C4-2B (cell line): Measurements from ENCODE around the gene KAZN.

ENCODE experiments used
- ZFX ChIP-seq: fragments of 450-650 bp; IDR thresholded peaks from 2 replicates; pipeline ENCODE4 v1.6.1; 2017
- TF ChIP-seq, protein P1 (sequence below): fragments of 450-650 bp; conservative IDR thresholded peaks from 2 replicates; pipeline ENCODE4 v1.5.1; 2017; ENCODE audit warnings: mild to moderate bottlenecking

DNA sequence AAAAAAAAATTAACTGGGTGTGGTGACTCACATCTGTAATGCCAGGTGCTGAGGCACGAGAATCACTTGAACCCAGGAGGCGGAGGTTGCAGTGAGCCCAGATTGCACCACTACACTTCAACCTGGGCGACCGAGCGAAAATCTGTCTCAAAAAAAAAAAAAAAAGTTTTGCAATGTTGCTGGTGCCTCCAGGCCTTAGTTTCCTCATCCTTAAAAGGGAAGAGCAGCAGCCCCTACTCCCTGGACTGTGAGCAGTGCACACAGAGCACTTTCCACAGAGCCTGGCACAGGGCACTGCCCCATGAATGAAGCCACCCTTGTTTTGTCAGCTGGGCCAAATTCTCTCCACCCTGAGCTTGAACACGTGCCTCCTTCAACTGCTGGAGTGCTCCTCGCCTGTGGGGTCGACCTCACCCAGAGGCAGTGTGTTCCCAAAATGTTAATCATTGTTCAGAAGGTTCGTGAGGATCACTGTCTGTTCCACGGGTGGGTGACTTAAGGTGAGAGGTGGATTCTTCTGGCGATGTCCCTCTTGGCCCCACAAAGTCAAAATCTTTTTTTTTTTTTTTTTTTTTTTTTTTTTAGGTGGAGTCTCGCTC is 402.9 kb downstream of the KAZN start:
- TF ChIP-seq, protein P1, sequence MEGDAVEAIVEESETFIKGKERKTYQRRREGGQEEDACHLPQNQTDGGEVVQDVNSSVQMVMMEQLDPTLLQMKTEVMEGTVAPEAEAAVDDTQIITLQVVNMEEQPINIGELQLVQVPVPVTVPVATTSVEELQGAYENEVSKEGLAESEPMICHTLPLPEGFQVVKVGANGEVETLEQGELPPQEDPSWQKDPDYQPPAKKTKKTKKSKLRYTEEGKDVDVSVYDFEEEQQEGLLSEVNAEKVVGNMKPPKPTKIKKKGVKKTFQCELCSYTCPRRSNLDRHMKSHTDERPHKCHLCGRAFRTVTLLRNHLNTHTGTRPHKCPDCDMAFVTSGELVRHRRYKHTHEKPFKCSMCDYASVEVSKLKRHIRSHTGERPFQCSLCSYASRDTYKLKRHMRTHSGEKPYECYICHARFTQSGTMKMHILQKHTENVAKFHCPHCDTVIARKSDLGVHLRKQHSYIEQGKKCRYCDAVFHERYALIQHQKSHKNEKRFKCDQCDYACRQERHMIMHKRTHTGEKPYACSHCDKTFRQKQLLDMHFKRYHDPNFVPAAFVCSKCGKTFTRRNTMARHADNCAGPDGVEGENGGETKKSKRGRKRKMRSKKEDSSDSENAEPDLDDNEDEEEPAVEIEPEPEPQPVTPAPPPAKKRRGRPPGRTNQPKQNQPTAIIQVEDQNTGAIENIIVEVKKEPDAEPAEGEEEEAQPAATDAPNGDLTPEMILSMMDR, result no peak
- TF ChIP-seq ZFX, result no peak
